OCI-LY7 (cell line): ENCODE results near the gene FBXW10.
"Not testable (repeated sequence)": the region's sequence is repeated elsewhere in the genome, so short reads cannot be mapped to it uniquely, and the experiment has no call there.

ENCODE experiments used
- EZH2phosphoT487 ChIP-seq: fragments of 200-600 bp; sonication (generic); IDR thresholded peaks from 2 replicates; pipeline ENCODE4 v1.6.1; 2018; ENCODE audit warnings: low read depth, borderline replicate concordance, mild to moderate bottlenecking, mixed run types, antibody characterized with exemption, low read length, moderate library complexity, mixed read lengths
- TF ChIP-seq, protein P1 (sequence below): fragments of 200-600 bp; sonication (generic); conservative IDR thresholded peaks from 2 replicates; pipeline ENCODE4 v1.5.1; 2014; ENCODE audit warnings: mild to moderate bottlenecking, antibody characterized with exemption, low read length, moderate library complexity, mixed read lengths

DNA sequence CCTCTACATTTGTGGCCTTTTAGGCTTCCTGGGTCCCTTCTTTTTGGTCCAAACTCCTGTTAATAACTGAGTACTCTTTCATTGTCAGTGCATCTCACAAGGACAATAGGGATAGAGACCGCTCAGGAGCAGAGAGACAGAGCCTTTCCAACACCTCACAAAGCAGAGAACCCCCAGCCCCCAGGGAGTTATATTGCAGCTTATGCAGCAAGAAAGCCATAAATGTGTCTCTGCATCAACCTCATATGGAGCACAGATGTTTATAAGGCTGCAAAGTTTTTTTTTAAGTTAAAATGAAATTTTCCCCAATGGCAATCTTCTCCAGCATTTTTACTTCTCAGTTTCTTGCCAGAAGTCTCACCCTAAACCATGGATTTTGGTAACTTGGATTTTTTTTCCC is 6.4 kb downstream of the FBXW10 start:
- TF ChIP-seq, protein P1, sequence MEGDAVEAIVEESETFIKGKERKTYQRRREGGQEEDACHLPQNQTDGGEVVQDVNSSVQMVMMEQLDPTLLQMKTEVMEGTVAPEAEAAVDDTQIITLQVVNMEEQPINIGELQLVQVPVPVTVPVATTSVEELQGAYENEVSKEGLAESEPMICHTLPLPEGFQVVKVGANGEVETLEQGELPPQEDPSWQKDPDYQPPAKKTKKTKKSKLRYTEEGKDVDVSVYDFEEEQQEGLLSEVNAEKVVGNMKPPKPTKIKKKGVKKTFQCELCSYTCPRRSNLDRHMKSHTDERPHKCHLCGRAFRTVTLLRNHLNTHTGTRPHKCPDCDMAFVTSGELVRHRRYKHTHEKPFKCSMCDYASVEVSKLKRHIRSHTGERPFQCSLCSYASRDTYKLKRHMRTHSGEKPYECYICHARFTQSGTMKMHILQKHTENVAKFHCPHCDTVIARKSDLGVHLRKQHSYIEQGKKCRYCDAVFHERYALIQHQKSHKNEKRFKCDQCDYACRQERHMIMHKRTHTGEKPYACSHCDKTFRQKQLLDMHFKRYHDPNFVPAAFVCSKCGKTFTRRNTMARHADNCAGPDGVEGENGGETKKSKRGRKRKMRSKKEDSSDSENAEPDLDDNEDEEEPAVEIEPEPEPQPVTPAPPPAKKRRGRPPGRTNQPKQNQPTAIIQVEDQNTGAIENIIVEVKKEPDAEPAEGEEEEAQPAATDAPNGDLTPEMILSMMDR, result not testable (repeated sequence)
- TF ChIP-seq EZH2phosphoT487, result not testable (repeated sequence)
